GM23338 (cell line): ENCODE data around the gene SUSD1. TPM values are rescaled to one million over a fixed set of nuclear protein-coding genes. Genes with fewer than 3 reads are reported as not detected.

Experiments used
- ATAC-seq: fragments of 200-7000 bp; cut with Tn5 transposase; 3 replicates; pipeline ENCODE4 v1.9.1; 2020
- DNase-seq: peaks from one replicate; pipeline ENCODE4 v3.0.0-alpha.2; 2015; ENCODE audit warnings: low spot score
- H2AFZ ChIP-seq: fragments of 200-600 bp; sonication (generic); 2 replicates; pipeline ENCODE4 v1.8.0; 2016; ENCODE audit warnings: antibody characterized with exemption, mild to moderate bottlenecking, moderate library complexity
- H3F3A ChIP-seq: fragments of 200-600 bp; sonication (generic); replicated peaks from 2 replicates; pipeline ENCODE4 v1.8.0; 2017; ENCODE audit warnings: antibody characterized with exemption, mixed run types, low read depth
- H3K27ac ChIP-seq: fragments of 200-600 bp; sonication (generic); 2 replicates; pipeline ENCODE4 v1.6.1; 2016; ENCODE audit warnings: low read depth
- H3K27me3 ChIP-seq: fragments of 200-600 bp; sonication (generic); 2 replicates; pipeline ENCODE4 v1.8.0; 2016; ENCODE audit warnings: mild to moderate bottlenecking, mixed run types, moderate library complexity; ENCODE audit not compliant: insufficient read depth
- H3K36me3 ChIP-seq: fragments of 200-600 bp; sonication (generic); 2 replicates; pipeline ENCODE4 v1.8.0; 2016; ENCODE audit warnings: mild to moderate bottlenecking; ENCODE audit not compliant: insufficient read depth
- H3K4me1 ChIP-seq: fragments of 200-600 bp; sonication (generic); 2 replicates; pipeline ENCODE4 v1.8.0; 2016; ENCODE audit warnings: mild to moderate bottlenecking, moderate library complexity; ENCODE audit not compliant: insufficient read depth
- H3K4me2 ChIP-seq: fragments of 200-600 bp; sonication (generic); 2 replicates; pipeline ENCODE4 v1.7.1; 2017; ENCODE audit warnings: mixed run types
- H3K4me3 ChIP-seq: fragments of 200-600 bp; sonication (generic); 2 replicates; pipeline ENCODE4 v1.6.1; 2016; ENCODE audit warnings: mixed run types
- H3K79me2 ChIP-seq: fragments of 200-600 bp; sonication (generic); replicated peaks from 2 replicates; pipeline ENCODE4 v1.8.0; 2017; ENCODE audit warnings: mild to moderate bottlenecking; ENCODE audit not compliant: insufficient read depth
- H3K9me2 ChIP-seq: fragments of 200-600 bp; sonication (generic); 2 replicates; pipeline ENCODE4 v1.8.0; 2017; ENCODE audit not compliant: insufficient read depth
- H4K20me1 ChIP-seq: fragments of 200-600 bp; sonication (generic); replicated peaks from 2 replicates; pipeline ENCODE4 v1.8.0; 2017; ENCODE audit warnings: mild to moderate bottlenecking; ENCODE audit not compliant: insufficient read depth
- H3K27ac Mint-ChIP-seq: 2 replicates; pipeline ENCODE4 v1.8.0; 2020; ENCODE audit warnings: inconsistent platforms, mild to moderate bottlenecking, moderate library complexity, mixed read lengths
- H3K27me3 Mint-ChIP-seq: 3 replicates; pipeline ENCODE4 v1.8.0; 2022; ENCODE audit warnings: low read depth, mild to moderate bottlenecking, moderate library complexity, mixed read lengths, inconsistent platforms; ENCODE audit not compliant: insufficient read depth, poor library complexity
- H3K36me3 Mint-ChIP-seq: 3 replicates; pipeline ENCODE4 v1.8.0; 2021; ENCODE audit warnings: low read depth, mild to moderate bottlenecking, inconsistent platforms, moderate library complexity, mixed read lengths
- H3K4me1 Mint-ChIP-seq: 3 replicates; pipeline ENCODE4 v1.8.0; 2020; ENCODE audit warnings: mild to moderate bottlenecking, inconsistent platforms, mixed read lengths
- H3K4me3 Mint-ChIP-seq: 3 replicates; pipeline ENCODE4 v1.8.0; 2021; ENCODE audit warnings: moderate library complexity, mild to moderate bottlenecking, inconsistent platforms, mixed read lengths
- H3K9me3 Mint-ChIP-seq: 3 replicates; pipeline ENCODE4 v1.8.0; 2020; ENCODE audit warnings: moderate library complexity, mild to moderate bottlenecking, inconsistent platforms, mixed read lengths
- CREB1 ChIP-seq: fragments of 250-450 bp; sonication (Bioruptor Pico); IDR thresholded peaks from 2 replicates; pipeline ENCODE4 v1.5.0; 2020; ENCODE audit warnings: low read depth, mild to moderate bottlenecking, moderate library complexity
- CTCF ChIP-seq, 2 experiments: fragments of 200-600 bp in 1 of 2; sonication (generic) in 1 of 2; conservative IDR thresholded peaks; 2 replicates each; pipeline versions ENCODE4 v1.5.1 to v1.6.1; 2016 to 2017; ENCODE audit warnings: antibody characterized with exemption in 2 of 2, low read depth in 2 of 2, mild to moderate bottlenecking in 2 of 2, moderate library complexity in 1 of 2
- ETS1 ChIP-seq: IDR thresholded peaks from 2 replicates; pipeline ENCODE4 v1.6.1; 2016; ENCODE audit warnings: antibody characterized with exemption
- EZH2 ChIP-seq: fragments of 200-600 bp; sonication (generic); IDR thresholded peaks from one replicate; pipeline ENCODE4 v1.8.0; 2017; ENCODE audit warnings: antibody characterized with exemption, mild to moderate bottlenecking, low read depth; ENCODE audit not compliant: unreplicated experiment
- EZH2phosphoT487 ChIP-seq: fragments of 200-600 bp; sonication (generic); IDR thresholded peaks from one replicate; pipeline ENCODE4 v1.8.1; 2018; ENCODE audit warnings: antibody characterized with exemption; ENCODE audit not compliant: unreplicated experiment
- JUNB ChIP-seq: IDR thresholded peaks from one replicate; pipeline ENCODE4 v1.6.1; 2016; ENCODE audit warnings: antibody characterized with exemption; ENCODE audit not compliant: unreplicated experiment
- NANOG ChIP-seq: IDR thresholded peaks from 2 replicates; pipeline ENCODE4 v1.6.1; 2016; ENCODE audit warnings: antibody characterized with exemption, borderline replicate concordance
- POLR2AphosphoS5 ChIP-seq: IDR thresholded peaks from 2 replicates; pipeline ENCODE4 v1.6.1; 2016; ENCODE audit warnings: antibody characterized with exemption, low read depth
- REST ChIP-seq: IDR thresholded peaks from one replicate; pipeline ENCODE4 v1.6.1; 2018; ENCODE audit warnings: antibody characterized with exemption; ENCODE audit not compliant: unreplicated experiment
- STAT1 ChIP-seq: IDR thresholded peaks from one replicate; pipeline ENCODE4 v1.6.1; 2016; ENCODE audit warnings: antibody characterized with exemption; ENCODE audit not compliant: unreplicated experiment
- ZNF114 ChIP-seq: fragments of 250-450 bp; sonication (Bioruptor Pico); IDR thresholded peaks from 2 replicates; pipeline ENCODE4 v1.5.0; 2020; ENCODE audit warnings: mild to moderate bottlenecking, moderate library complexity
- ZNF331 ChIP-seq: fragments of 250-450 bp; sonication (Bioruptor Pico); IDR thresholded peaks from 2 replicates; pipeline ENCODE4 v1.5.0; 2020; ENCODE audit warnings: low read depth, mild to moderate bottlenecking, moderate library complexity
- ZNF462 ChIP-seq: fragments of 250-450 bp; sonication (Bioruptor Pico); IDR thresholded peaks from 2 replicates; pipeline ENCODE4 v1.5.0; 2020; ENCODE audit warnings: mild to moderate bottlenecking, moderate library complexity
- polyA plus RNA-seq: library from polyadenylated mRNA; unstranded; fragments of >200 nt; fragmentation: Nextera tagmentation; extraction: Ambion mirVana; gene quantifications from 2 replicates; pipeline ENCODE4 v1.2.1, GENCODE V29; 2016
- total RNA-seq: library from RNA; depleted of rRNA; stranded (reverse); fragments of >200 nt; shearing (Covaris generic); gene quantifications from 2 replicates; pipeline ENCODE4 v1.2.3, GENCODE V29; 2014

Gene SUSD1
- total and polyA plus RNA-seq, 2 experiments from 2014 or later = 1.2 to 6.4 TPM

GRCh38 chr9:112064871-112065270 lies 110.2 kb downstream of the SUSD1 start:
- peaks cover 15% of the 10 kb centered on the region; the same call in 2 of the 3 replicates for H3K9me3 Mint-ChIP-seq
- no peak overlapping the region for H3K27ac Mint-ChIP-seq
- no peaks in the 10 kb centered on the region for H3F3A ChIP-seq
- no peak overlapping the region for H3K4me3 ChIP-seq
- no peaks in the 10 kb centered on the region for H3K79me2 ChIP-seq
- DNase-seq (no peak), ATAC-seq (no peak)
- no peaks in the 10 kb centered on the region for H3K27me3 ChIP-seq
- H2AFZ ChIP-seq = no peak overlapping the region
- no peaks in the 10 kb centered on the region for H3K9me2 ChIP-seq
- no peaks in the 10 kb centered on the region for H4K20me1 ChIP-seq
- H3K27ac ChIP-seq = no peak overlapping the region
- TF ChIP-seq CTCF (conservative IDR thresholded peaks at IDR 0.05; ENCODE audit: low read depth in 2 of 2) (no peak), POLR2AphosphoS5 (no peak), STAT1 (no peak), NANOG (no peak), ZNF462 (no peak), JUNB (no peak), REST (no peak), ETS1 (no peak), CREB1 (CRISPR knock-in tag) (no peak), EZH2 (no peak), EZH2phosphoT487 (no peak), ZNF331 (CRISPR knock-in tag) (no peak), ZNF114 (no peak)
- peaks cover 10% of the 10 kb centered on the region for H3K36me3 Mint-ChIP-seq
- no peaks in the 10 kb centered on the region for H3K36me3 ChIP-seq
- H3K4me2 ChIP-seq = no peak overlapping the region
- no peak overlapping the region for H3K4me3 Mint-ChIP-seq
- H3K27me3 Mint-ChIP-seq = peaks cover 3% of the 10 kb centered on the region
- H3K4me1 Mint-ChIP-seq = peaks cover 16% of the 10 kb centered on the region
- H3K4me1 ChIP-seq = peaks cover 19% of the 10 kb centered on the region
